ENCODE measurements around the gene PTPRJ.
"Not testable (repeated sequence)": the region's sequence is repeated elsewhere in the genome, so short reads cannot be mapped to it uniquely, and the experiment has no call there.

PTPRJ gene

DNA sequence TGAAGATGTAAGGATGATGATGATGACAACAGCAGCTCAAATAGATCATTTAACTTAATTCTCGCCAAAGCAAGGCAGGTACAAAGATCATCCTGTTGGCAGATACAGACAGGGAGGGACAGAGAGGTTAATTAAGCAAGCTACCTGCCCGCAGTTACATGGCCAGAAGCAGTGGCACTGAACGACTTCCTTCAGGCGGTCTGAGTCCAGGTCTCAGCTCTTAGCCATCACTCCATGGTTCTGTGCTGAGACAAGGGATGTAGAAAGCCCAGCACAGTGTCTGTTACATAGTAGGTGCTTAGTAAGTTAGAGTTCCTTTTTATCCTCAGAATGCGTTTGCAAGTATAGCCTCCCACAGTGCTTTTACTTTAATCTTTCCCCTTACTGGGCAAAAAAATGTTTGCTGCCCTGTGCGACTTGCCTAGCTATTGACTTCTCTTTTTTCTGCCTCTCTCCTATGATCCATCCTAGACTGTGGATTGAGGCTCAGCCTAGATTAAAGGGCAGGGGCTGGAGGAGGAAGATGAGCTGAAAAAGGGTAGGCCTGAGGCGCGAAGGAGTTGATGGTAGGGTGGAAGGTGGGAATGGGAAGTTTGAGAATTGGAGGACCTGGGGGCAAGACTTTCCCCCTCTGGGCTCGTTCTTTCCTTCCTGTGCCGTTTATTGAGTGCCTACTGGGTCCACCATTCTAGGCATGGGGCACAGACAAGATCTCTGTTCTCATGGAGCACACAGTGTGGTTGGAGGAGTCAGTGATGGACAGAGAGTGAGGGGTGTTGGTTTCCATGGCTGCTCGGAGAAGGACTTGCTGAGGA is 128.1 kb downstream of the PTPRJ start:
- no peak for DNase-seq (ENCODE audit: low read depth in 3 of 3, low spot score in 1 of 3)

DNA sequence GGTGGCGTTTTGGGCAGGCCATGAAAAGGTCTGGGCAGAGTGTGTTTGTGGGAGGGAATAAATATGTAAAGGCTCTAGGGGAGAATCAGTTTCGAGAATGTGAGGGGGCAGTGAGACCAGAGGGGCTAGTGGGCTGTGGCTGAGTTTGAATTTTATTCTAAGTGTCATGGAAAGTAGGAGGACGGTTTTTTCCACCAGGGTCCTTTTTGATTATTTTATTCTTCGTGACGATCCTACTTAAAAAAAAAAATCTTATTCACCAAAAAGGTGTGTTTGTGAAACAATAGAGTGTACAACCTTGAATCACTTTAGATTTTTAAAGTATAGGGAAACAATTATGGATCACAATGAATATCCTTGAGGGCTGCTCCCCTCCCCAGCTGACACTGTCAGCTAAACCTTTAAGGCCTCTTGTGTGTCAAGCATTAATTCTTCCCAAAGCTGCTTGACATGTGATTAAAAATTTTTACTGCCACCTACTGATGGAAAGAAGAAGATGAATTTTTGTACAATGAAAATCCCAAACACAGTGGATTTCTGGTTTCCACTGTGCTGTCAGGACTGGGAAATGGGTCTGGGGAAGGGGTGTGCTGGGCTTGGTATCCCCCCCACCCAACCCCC is 128.8 kb downstream of the PTPRJ start:
- DNase-seq (ENCODE audit: low read depth in 3 of 3, low spot score in 1 of 3), result no peak

DNA sequence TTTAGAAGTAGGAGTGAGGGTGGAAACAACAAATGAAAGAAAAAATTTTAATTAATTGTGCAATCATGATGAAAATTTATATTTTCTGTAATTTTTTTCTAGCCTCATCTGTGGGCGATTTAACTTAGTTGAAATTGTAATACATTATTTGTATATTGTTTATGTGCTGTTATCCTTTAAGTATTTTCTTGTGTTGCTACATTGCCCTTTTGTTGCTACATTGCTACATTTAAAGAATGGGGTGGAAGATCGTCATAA is 130.1 kb downstream of the PTPRJ start:
- no peak for DNase-seq (ENCODE audit: low read depth in 3 of 3, low spot score in 1 of 3)

DNA sequence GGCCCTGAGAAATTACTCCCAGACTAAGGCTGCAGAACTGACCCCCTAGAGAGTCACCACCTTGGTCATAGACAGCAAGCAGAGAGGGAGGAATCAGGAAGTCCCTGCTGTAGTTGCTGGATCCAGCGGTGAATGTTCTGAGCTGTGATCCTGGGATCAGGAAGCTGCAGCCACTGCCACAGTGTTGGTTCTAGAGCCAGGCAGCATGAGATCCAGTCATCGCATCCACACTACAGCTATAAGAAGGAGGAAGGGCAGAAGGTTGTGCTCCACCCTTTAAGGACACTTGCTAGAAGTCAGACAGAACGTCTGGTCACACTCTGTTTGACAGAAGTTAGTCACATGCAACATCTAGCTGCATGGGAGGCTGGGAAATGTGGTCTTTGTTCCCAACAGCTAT is 131.5 kb downstream of the PTPRJ start:
- DNase-seq (ENCODE audit: low read depth in 3 of 3, low spot score in 1 of 3), result no peak

DNA sequence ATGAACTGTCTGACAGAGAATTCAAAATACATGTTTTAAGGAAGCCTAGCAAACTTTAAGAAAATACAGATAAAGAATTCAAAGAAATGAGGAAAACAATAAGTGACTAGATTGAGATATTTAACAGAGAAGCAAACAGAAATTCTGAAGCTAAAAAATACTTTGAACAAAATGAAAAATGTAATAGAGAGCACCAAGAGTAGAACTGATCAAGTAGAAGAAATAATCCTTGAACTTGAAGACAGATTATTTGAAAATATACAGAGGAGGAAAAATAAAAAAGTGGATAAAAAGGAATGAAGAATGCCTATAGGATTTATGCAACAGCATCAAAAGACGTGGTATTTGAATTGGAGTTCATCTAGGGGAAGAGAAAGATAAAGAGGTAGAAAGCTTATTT is 134.4 kb downstream of the PTPRJ start:
- no peak for DNase-seq (ENCODE audit: low read depth in 3 of 3, low spot score in 1 of 3)

DNA sequence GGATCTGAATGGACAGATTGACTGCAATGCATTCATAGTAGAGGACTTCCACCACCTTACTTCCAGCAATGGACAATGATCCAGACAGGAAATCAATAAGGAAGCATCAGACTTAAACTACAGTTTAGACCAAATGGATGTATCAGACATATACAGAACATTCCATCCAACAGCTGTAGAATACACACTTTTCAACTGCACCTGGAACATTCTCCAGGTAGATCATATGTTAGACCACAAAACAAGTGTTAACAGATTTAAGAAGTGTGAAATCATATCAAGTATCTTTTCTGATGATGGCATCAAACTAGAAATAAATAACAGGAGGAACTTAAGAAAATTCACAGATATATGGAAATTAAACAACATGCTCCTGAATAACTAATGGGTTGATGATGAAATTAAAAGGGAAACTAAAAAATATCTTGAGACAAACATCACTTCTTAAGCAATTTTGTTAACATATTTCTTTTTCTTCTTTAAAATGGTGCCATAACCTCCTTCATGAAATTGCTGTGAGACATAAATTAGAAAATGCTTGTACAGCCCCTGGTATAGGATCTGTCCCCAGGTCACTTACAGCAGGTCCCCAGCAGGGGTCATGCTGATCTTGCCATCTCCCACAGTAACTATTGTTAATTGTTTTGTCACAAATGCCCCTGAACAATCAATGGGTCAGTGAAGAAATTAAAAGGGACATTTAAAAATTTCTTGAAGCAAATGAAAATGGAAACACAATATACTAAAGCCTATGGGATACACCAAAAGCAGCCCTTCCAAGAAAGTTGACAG is 136.3 kb downstream of the PTPRJ start:
- DNase-seq (ENCODE audit: low read depth in 3 of 3, low spot score in 1 of 3), result no peak

DNA sequence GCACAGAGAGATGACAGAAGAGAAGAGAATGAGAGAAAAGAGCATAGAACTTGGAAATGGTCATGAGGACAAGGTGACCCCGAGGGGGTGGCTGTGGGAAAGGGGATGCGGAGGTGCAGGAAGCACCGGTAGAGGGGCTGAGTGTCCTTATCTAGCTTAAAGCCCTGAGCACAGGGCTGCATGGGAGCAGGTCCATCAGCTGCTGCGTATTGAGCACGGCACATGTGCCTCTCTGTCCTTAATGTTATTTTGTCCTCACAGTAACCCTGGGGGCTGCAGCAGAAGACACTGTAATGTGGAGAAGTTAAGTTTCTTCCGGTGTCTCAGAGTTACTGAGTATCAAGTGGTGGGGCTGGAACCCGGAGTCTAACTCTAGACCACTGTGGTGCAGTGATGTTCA is 141.9 kb downstream of the PTPRJ start:
- no peak for DNase-seq (ENCODE audit: low read depth in 3 of 3, low spot score in 1 of 3)

DNA sequence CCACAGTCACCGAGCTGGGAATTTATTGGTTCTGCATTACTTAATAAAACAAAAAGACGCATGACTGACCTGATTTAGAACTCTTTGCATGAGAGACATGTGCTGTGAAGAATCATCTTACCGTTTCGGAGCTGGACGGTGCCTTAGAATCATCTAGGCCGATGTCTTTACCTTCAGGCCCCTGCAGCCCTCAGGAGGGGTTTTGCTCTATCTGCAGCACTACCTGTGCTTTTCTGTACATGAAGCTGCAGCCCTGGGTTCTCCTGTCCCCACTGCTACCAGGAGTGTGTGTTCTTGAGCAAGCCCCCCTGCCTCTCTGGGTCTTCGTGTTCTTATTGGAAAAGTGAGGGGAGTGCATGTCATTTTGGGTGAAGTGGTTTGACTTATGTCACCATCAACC is 142.3 kb downstream of the PTPRJ start:
- DNase-seq (ENCODE audit: low read depth in 3 of 3, low spot score in 1 of 3), result no peak

DNA sequence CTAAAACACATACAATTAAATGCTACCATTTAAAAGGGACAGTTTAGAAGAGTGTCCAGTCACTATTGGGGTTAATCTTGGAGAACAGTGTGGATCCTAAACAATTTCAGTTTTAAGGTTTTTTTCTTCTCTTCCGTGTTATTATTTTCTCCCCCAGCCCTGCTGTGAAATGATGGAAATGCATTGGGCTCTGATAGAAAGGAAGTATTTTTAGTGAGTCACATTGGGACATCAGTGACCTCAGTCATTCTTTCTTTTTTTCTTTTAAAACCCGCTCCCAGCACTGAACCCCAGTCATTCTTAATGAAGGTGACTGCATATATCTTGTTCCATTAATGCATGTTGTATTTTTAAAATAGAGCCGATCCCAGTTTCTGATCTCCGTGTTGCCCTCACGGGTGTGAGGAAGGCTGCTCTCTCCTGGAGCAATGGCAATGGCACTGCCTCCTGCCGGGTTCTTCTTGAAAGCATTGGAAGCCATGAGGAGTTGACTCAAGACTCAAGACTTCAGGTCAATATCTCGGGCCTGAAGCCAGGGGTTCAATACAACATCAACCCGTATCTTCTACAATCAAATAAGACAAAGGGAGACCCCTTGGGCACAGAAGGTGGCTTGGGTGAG is 143.0 kb downstream of the PTPRJ start:
- DNase-seq (ENCODE audit: low read depth in 3 of 3, low spot score in 1 of 3), result no peak

DNA sequence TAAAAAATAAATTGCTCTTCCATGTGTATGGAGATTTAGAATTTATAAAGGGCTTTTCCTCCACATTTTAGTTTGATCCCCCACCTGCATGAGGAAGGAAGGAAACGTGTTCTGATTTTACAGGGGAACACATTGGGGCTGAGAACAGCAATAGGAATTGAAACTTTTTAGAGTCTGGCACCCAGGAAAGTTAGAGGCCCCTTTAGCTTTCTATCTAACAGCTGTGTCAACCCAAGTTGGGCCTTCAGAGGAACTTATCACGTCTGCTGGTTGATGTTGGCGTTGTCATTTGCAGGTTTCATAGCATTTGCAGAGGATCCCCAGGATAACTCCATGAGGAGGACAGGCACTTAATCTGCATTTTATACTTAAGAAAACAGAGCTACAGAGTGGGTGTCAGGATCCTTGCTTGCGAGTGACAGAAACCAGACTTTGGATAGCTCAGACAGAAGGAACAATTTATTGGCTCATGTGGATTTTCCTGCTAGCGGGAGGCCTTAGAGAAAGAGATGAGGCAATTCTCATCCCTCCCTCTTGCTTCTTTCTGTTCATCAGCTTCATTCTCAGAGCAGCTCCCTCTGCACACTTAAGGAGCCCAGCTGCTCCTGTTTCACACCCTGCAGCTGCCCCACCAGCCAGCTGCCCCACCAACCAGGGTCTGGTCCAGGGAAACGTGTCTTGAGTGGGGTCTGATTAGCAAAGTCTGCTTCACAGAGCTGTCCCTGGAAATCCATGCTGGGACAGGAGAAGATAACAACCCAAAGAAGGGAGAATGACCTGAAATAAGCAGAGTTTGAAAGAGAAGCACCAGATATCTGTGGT is 143.8 kb downstream of the PTPRJ start:
- no peak for DNase-seq (ENCODE audit: low read depth in 3 of 3, low spot score in 1 of 3)

DNA sequence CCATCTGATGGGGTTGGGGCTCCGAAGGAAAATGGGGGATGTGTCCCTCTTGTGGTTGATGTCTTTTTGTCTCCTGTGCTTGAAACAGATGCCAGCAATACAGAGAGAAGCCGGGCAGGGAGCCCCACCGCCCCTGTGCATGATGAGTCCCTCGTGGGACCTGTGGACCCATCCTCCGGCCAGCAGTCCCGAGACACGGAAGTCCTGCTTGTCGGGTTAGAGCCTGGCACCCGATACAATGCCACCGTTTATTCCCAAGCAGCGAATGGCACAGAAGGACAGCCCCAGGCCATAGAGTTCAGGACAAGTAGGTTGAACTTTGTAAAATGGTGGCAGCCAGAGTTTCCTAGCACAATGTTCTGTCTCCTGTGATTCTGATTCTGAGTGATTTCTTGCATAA is 144.5 kb downstream of the PTPRJ start:
- no peak for DNase-seq (ENCODE audit: low read depth in 3 of 3, low spot score in 1 of 3)

DNA sequence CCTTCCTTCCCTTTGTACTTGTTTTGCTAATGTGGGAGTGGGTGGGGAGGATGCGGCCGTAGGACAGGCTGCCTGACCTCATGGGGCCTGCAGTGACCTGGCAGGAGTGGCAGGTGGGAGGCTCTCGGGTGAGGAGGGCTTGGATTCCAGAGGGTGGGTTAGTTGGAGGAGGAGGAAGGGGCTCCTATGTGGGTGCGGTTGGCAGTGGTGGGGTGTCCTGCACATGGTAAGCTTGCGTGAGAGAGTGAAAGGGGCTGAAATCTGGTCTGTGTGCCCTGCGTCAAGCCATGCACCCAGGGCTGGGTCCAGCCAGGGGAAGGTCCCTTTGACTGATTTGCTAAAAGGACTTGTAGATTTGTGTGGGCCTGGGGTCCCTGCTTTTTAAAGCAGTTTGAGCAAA is 145.5 kb downstream of the PTPRJ start:
- no peak for DNase-seq (ENCODE audit: low read depth in 3 of 3, low spot score in 1 of 3)

DNA sequence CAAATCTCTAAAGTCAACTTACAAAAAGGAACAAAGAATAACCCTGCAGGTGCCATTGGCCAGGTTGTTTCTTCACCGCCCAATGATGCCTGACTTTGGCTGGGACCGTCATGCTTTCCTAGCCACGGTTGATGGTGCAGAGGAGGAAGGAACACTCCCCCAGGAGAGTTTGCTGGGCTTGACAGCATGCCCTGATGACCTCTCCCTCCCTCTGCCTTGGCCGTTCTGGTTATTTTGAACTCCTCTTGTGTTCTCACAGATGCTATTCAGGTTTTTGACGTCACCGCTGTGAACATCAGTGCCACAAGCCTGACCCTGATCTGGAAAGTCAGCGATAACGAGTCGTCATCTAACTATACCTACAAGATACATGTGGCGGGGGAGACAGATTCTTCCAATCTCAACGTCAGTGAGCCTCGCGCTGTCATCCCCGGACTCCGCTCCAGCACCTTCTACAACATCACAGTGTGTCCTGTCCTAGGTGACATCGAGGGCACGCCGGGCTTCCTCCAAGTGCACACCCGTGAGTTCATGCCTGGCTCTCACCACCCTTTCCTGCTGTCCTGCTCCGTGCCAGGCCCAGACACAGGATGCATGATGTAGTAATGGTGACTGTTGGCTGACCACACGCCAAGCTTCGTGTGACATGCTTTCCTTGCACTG is 147.3 kb downstream of the PTPRJ start:
- DNase-seq (ENCODE audit: low read depth in 3 of 3, low spot score in 1 of 3), result no peak

DNA sequence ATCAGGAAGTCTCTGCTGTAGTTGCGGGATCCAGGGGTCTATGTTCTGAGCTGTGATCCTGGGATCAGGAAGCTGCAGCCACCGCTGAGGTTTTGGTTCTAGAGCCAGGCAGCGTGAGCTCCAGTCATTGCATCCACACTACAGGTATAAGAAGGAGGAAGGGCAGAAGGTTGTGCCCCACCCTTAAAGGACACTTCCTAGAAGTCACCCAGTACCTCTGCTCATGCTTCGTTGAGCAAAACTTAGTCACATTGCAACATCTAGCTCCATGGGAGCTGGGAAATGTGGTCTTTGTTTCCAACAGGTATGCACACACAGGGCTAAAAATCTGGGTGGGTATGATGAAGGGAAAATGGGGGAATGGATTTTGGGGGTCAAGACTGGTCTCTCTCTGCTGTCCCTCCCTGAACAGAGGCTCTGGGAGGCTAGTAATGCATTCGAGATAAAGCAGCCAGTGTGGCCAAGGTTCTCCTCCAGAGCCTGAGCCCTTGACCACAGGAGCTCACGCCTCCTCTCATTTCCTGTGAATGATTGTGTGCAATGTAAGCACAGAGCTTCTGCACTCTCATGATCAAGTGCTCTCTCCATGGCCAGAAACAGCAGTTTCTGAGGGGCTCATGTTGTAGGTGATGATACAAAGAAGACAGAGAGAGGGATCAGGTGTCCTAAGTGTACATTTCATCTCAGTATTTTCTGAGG is 149.5 kb downstream of the PTPRJ start:
- DNase-seq (ENCODE audit: low read depth in 3 of 3, low spot score in 1 of 3), result no peak

DNA sequence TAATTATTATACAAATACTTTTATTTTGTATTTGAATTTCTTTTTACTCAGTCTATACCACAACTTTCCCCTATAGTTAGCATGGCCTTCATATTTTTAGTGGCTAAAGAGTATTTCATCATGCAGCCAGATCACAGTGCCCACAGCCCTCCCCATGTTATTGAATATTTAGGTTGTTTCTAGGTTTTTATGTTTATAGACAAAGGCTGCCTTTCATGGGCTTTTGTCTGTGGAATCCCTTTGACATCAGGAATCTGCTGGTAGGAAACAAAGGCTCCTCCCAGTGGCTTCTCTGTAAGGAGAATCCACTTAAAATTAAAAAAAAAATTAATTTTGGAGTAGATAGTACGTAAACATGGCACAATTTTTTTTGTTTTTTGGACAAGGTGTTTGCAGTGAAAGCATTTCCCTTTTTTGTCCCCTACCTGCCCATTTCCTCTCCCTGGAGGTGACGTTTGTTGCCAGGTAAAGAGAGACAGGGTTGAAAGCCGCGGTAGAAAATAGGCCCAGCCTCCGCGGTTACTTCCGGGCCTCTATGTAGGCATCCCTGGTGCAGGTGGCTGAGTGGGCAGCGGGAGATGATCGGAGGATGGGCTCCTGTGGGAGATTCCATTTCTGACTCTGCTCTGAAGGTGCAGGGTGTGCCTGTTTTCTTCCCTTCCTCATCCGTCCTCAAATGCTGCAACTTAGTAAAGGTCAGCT is 154.0 kb downstream of the PTPRJ start:
- no peak for DNase-seq (ENCODE audit: low read depth in 3 of 3, low spot score in 1 of 3)

DNA sequence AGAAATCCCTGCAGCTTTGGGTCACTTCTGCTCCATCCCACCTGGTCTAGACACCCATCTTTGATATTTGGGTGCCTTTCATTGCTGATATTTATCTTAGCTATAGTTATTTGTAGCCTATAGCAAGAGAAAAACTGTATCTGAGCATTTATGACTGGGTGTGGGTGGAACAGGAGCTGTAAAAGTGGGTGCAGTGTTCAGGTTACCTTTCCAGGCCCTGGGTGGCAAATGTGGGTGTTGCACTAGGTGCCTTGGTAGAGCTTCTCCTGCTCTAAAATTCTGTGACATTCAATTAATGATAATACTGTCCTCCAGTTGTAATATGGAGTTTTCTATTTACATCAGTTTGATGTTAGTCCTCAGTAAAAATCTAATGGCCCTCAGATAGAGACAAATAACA is 157.9 kb downstream of the PTPRJ start:
- DNase-seq (ENCODE audit: low read depth in 3 of 3, low spot score in 1 of 3), result no peak

DNA sequence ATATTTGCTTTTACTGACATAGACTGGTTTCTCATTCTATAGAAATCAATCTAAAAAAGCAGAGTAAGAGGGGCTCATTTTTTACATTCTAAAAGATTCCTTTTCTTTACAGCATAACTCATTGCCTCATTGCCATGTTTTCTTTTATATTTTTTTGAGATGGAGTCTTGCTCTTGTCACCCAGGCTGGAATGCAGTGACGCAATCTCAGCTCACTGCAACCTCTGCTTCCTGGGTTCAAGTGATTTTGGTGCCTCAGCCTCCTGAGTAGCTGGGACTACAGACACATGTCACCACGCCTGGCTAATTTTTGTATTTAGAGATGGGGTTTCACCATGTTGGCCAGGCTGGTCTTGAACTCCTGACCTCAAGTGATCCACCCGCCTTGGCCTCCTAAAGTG is 159.5 kb downstream of the PTPRJ start:
- not testable (repeated sequence) for DNase-seq (ENCODE audit: low read depth in 3 of 3, low spot score in 1 of 3)

DNA sequence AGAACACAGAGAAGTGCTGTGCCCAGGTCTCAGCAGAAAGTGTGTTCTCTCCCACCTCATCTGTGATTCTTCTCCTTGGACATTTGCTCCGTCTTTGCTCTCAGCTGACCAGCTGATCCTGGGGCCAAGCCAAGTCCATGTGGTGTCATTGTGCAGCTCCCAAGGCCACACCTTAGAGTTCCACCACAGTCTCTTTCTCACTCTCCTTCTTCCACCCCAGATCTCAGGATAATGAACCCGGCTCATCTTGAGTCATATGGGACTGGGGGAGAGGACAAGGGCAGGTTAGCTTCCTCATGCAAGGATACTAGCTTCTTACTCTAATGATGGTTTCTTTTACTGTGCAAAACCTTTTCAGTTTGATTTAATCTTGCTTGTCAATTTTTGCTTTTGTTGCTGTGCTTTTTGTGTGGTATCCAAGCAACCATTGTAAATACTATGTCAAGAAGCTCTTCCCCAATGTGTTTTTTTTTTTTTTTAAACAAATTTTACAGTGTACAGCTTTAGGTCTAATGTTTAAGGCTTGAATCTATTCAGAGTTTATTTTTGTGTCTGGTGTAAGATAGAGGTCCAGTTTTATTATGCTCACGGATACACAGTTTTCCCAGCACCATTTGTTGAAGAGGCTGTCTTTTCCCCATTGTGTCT is 161.2 kb downstream of the PTPRJ start:
- no peak for DNase-seq (ENCODE audit: low read depth in 3 of 3, low spot score in 1 of 3)

DNA sequence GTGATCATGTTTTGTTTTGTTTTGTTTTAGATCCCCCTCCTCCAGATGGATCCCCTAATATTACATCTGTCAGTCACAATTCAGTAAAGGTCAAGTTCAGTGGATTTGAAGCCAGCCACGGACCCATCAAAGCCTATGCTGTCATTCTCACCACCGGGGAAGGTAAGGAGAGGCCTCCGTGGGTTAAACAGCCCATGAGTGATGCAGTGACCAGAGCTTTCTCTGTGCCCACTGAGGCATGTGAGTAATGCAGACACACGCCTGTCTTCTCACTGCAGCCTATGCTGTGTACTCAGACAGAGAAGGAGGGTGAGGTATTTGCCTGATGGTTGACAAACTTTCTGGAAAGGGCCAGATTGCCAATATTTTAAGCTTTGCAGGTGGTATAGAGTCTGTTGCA is 162.5 kb downstream of the PTPRJ start:
- no peak for DNase-seq (ENCODE audit: low read depth in 3 of 3, low spot score in 1 of 3)
